K562 (cell line): ENCODE results near the gene GNPTAB. TPM values are rescaled to one million over a fixed set of nuclear protein-coding genes. Genes with fewer than 3 reads are reported as not detected.

Source experiments
- ATAC-seq: fragments of 200-7000 bp; cut with Tn5 transposase; 3 replicates; pipeline ENCODE4 v1.9.1; 2020; ENCODE audit warnings: moderate library complexity
- BruUV-seq: library from RNA; stranded (reverse); fragments of 400-500 nt; replicated peaks from 2 replicates; lab custom pipeline; 2021; lab: Mats Ljungman, UMichigan
- CTCF ChIA-PET: fragments of 300-600 bp; formaldehyde crosslinking; extraction: SDS; loops from one replicate; lab custom pipeline; 2021; ENCODE audit warnings: low intra/inter-chr PET ratio; lab: Yijun Ruan, JAX
- POLR2A ChIA-PET: fragments of 300-600, 350-650 bp; sonication (Branson Sonifier 250); formaldehyde crosslinking; extraction: SDS; loops from one replicate; lab custom pipeline; 2021; ENCODE audit warnings: antibody characterized with exemption, inconsistent platforms; lab: Yijun Ruan, JAX
- DNase-seq, 4 experiments: peaks; one replicate each; pipeline versions ENCODE4 v3.0.0 to v3.0.0-alpha.2; 2011 to 2018; ENCODE audit warnings: low spot score in 3 of 4, mixed read lengths in 3 of 4; ENCODE audit errors: extremely low read depth in 1 of 4
- FAIRE-seq: peaks from 2 replicates; lab custom pipeline; 2011; peaks lifted over from hg19 to GRCh38; lab: Jason Lieb, UNC
- H2AFZ ChIP-seq: 2 replicates; pipeline ENCODE4 v1.6.0; 2011; ENCODE audit warnings: low read depth, low read length, control low read depth, inconsistent platforms
- H3K27ac ChIP-seq: fragments of 200-600 bp; 3 replicates; pipeline ENCODE4 v1.8.0; 2011; ENCODE audit warnings: low read depth, mild to moderate bottlenecking, control low read depth, inconsistent platforms, low read length, moderate library complexity, mixed read lengths; ENCODE audit errors: extremely low read depth
- H3K27me3 ChIP-seq, 2 experiments: fragments of 300-600 bp in 1 of 2; 2 replicates in 1 of 2; 3 replicates in 1 of 2; pipeline versions ENCODE4 v1.6.0 to v1.8.0; 2011; ENCODE audit warnings: inconsistent platforms in 2 of 2, low read length in 2 of 2, mild to moderate bottlenecking in 1 of 2, mixed read lengths in 1 of 2, moderate library complexity in 1 of 2; ENCODE audit not compliant: control insufficient read depth in 2 of 2, insufficient read depth in 2 of 2
- H3K36me3 ChIP-seq: fragments of 300-600 bp; 3 replicates; pipeline ENCODE4 v1.8.0; 2011; ENCODE audit warnings: mild to moderate bottlenecking, low read length, inconsistent platforms; ENCODE audit not compliant: control insufficient read depth, insufficient read depth
- H3K4me1 ChIP-seq, 2 experiments: fragments of 200-600 bp in 1 of 2; replicated peaks in 1 of 2; 2 replicates in 1 of 2; 3 replicates in 1 of 2; pipeline versions ENCODE4 v1.5.1 to v1.8.0; 2011; ENCODE audit warnings: inconsistent platforms in 2 of 2, low read length in 2 of 2, mild to moderate bottlenecking in 1 of 2, mixed read lengths in 1 of 2, moderate library complexity in 1 of 2; ENCODE audit not compliant: control insufficient read depth in 2 of 2, insufficient read depth in 2 of 2
- H3K4me2 ChIP-seq: 2 replicates; pipeline ENCODE4 v1.6.1; 2011; ENCODE audit warnings: low read length, control low read depth, inconsistent platforms, mixed read lengths; ENCODE audit not compliant: insufficient read depth
- H3K4me3 ChIP-seq: fragments of 200-600 bp; sonication (generic), shearing (Covaris generic); 2 replicates; pipeline ENCODE4 v1.5.1; 2016; ENCODE audit warnings: control low read depth, inconsistent platforms
- H3K79me2 ChIP-seq: fragments of 200-600 bp; 3 replicates; pipeline ENCODE4 v1.8.0; 2011; ENCODE audit warnings: low read length, inconsistent platforms; ENCODE audit not compliant: control insufficient read depth, insufficient read depth
- H3K9ac ChIP-seq, 2 experiments: 2 replicates each; pipeline versions ENCODE4 v1.6.0 to v1.6.1; 2011; ENCODE audit warnings: low read depth in 2 of 2, low read length in 2 of 2, control low read depth in 1 of 2, inconsistent platforms in 1 of 2, mild to moderate bottlenecking in 1 of 2, mixed read lengths in 1 of 2; ENCODE audit not compliant: insufficient read depth in 1 of 2
- H3K9me1 ChIP-seq: one replicate; pipeline ENCODE4 v1.6.0; 2011; ENCODE audit warnings: inconsistent platforms, mild to moderate bottlenecking, low read length, moderate library complexity; ENCODE audit not compliant: control insufficient read depth, insufficient read depth
- H3K9me3 ChIP-seq: replicated peaks from 2 replicates; pipeline ENCODE4 v1.5.1; 2011; ENCODE audit warnings: low read depth, low read length, inconsistent platforms; ENCODE audit not compliant: control insufficient read depth, insufficient read depth
- H4K20me1 ChIP-seq: replicated peaks from 2 replicates; pipeline ENCODE4 v1.6.1; 2011; ENCODE audit warnings: low read length, inconsistent platforms, mixed read lengths; ENCODE audit not compliant: control insufficient read depth, insufficient read depth
- ATF7 ChIP-seq: fragments of 450-650 bp; IDR thresholded peaks from 2 replicates; pipeline ENCODE4 v1.7.1; 2014; ENCODE audit warnings: mild to moderate bottlenecking, moderate library complexity
- TEAD2 ChIP-seq: fragments of 450-650 bp; IDR thresholded peaks from 2 replicates; pipeline ENCODE4 v1.6.1; 2016; ENCODE audit warnings: missing genetic modification characterization, control low read depth, missing compliant biosample characterization
- TRIM24 ChIP-seq, 2 experiments: fragments of 450-650 bp; IDR thresholded peaks; 2 replicates each; pipeline ENCODE4 v1.6.1; 2016
- ZNF146 ChIP-seq: IDR thresholded peaks from one replicate; pipeline ENCODE4 v1.6.1; 2018; ENCODE audit warnings: missing compliant biosample characterization; ENCODE audit not compliant: unreplicated experiment
- ZNF165 ChIP-seq: fragments of 250-450 bp; sonication (Bioruptor Pico); IDR thresholded peaks from 2 replicates; pipeline ENCODE4 v1.4.0; 2020; ENCODE audit warnings: borderline replicate concordance
- ZNF324 ChIP-seq: fragments of 250-450 bp; sonication (Bioruptor Pico); IDR thresholded peaks from 2 replicates; pipeline ENCODE4 v1.4.0; 2020; ENCODE audit warnings: mild to moderate bottlenecking
- ZNF354B ChIP-seq: fragments of 250-450 bp; sonication (Bioruptor Pico); IDR thresholded peaks from 2 replicates; pipeline ENCODE4 v1.4.0; 2020
- WGBS: fragments of 100-300 bp; shearing (Covaris generic); methylation state at CpG from one replicate; pipeline ENCODE4 v1.1.6; 2016; ENCODE audit warnings: low coverage, mixed read lengths; ENCODE audit not compliant: insufficient coverage; ENCODE audit errors: missing lambda C conversion rate; 5-methylcytosine and 5-hydroxymethylcytosine counted together
- in situ Hi-C: fragments of 300-500 bp; cut with MboI; formaldehyde crosslinking; loops from 4 replicates; pipeline ENCODE4 v1.15.0; 2018; ENCODE audit warnings: inconsistent platforms, mixed read lengths
- intact Hi-C: fragments of 100-400 bp; cut with micrococcal nuclease; formaldehyde crosslinking; loops from 2 replicates; pipeline ENCODE4 v1.14.2; 2022
- polyA plus RNA-seq, 8 experiments: library from polyadenylated mRNA; depleted of rRNA in 4 of 8; stranded (reverse) in 5 of 8; unstranded in 3 of 8; fragments of >200 nt; fragmentation: Nextera tagmentation in 2 of 8; fragmentation: Illumina TruSeq in 1 of 8; extraction: Ambion mirVana in 2 of 8; extraction: Trizol in 1 of 8; gene quantifications; 2 replicates each; pipeline versions ENCODE4 v1.2.1 to v1.2.3, GENCODE V29; 2011 to 2014; ENCODE audit warnings: inconsistent platforms in 1 of 8, missing spikeins in 1 of 8
- total RNA-seq, 7 experiments: library from RNA; depleted of rRNA in 6 of 7; stranded (reverse); fragments of >200 nt in 6 of 7; fragmentation: Illumina TruSeq in 2 of 7; extraction: Trizol in 2 of 7; gene quantifications; 2 replicates each; pipeline versions ENCODE4 v1.2.1 to v1.2.3, GENCODE V29; 2011 to 2021; ENCODE audit warnings: low replicate concordance in 1 of 7
- TF ChIP-seq, protein P1 (sequence below), 2 experiments: fragments of 450-650 bp; IDR thresholded peaks; 2 replicates each; pipeline ENCODE4 v1.6.1; 2018; ENCODE audit warnings: mild to moderate bottlenecking in 2 of 2, low read depth in 1 of 2; ENCODE audit not compliant: partially characterized antibody in 2 of 2
- TF ChIP-seq, protein P2 (sequence below): fragments of 450-650 bp; IDR thresholded peaks from 2 replicates; pipeline ENCODE4 v1.6.1; 2017; ENCODE audit warnings: antibody characterized with exemption, mild to moderate bottlenecking
- TF ChIP-seq, protein P3 (sequence below): fragments of 250-450 bp; sonication (Bioruptor Pico); IDR thresholded peaks from 2 replicates; pipeline ENCODE4 v1.5.0; 2021; ENCODE audit warnings: mild to moderate bottlenecking, moderate library complexity

The GNPTAB gene
- total and polyA plus RNA-seq, 9 of the 15 experiments (the other 6 are each of a cell fraction or from before 2014, with no cell fraction given), result 5.9 to 23.2 (median 19.3) TPM

DNA sequence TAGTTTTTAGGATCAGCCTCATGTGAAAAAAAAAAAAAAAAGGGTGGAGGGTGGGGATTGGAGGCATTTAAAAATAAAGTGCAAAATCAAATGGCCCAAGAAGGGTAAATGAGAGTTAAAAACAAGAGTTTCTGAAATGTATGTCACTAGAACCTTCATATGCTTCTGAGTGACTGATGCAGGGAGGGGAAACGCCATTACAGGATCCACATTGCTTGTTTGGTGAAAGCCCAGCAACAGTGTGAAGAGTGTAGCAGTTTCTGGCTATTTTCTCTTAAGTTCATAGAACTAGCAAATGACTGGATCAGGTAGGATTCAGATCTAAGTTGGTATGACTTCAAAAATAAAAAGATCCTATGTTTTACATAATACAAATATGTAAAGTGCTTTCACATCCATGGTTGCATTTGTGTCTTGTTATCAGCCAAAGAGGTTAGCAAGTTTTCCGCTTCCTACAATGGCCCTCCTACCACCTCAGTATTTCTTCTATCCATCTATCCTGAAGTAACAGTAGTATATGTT is 130.4 kb downstream of the GNPTAB start:
- H3K79me2 ChIP-seq, result peaks cover 71% of the 10 kb centered on the region
- H2AFZ ChIP-seq, result no peak overlapping the region
- H3K27ac ChIP-seq, result peak overlapping the region; percentile 52
- H4K20me1 ChIP-seq, result no peaks in the 10 kb centered on the region; the same call in 1 of the 2 replicates
- ChIA-PET POLR2A (interaction anchor here (0.6 to 1.2 kb wide), 4 partner anchors 15 to 421 kb away, joined by 3 to 4 read pairs (median 4); no protein-coding TSS in a partner anchor), CTCF (no interaction called here)
- no peaks in the 10 kb centered on the region for H3K9me3 ChIP-seq
- peak overlapping the region in 1 of 2 experiments; percentile 93; a peak in 2 of 4 replicates for H3K9ac ChIP-seq
- peaks cover 23% of the 10 kb centered on the region; the same call in 2 of the 3 replicates for H3K36me3 ChIP-seq
- H3K4me3 ChIP-seq, result peak overlapping the region; percentile 87
- H3K9me1 ChIP-seq, result no peaks in the 10 kb centered on the region
- no peaks in the 10 kb centered on the region for H3K27me3 ChIP-seq
- intact Hi-C loops, result no loop called here
- H3K4me1 ChIP-seq, result peaks cover 11 to 33% of the 10 kb centered on the region in 2 experiments
- WGBS, result 15% methylated on average over 2 of the region's 2 CpGs
- in situ Hi-C loops, result no loop called here
- FAIRE-seq (peak; percentile 26), ATAC-seq (no peak), DNase-seq (peak in 2 of 4 experiments; percentile 32 to 42)
- H3K4me2 ChIP-seq, result peak overlapping the region; percentile 93
- no TSS peak for BruUV-seq
- no peak for TF ChIP-seq ZNF146 (CRISPR knock-in tag)
- TF ChIP-seq ZNF354B (CRISPR knock-in tag), result no peak
- TF ChIP-seq, protein P1, sequence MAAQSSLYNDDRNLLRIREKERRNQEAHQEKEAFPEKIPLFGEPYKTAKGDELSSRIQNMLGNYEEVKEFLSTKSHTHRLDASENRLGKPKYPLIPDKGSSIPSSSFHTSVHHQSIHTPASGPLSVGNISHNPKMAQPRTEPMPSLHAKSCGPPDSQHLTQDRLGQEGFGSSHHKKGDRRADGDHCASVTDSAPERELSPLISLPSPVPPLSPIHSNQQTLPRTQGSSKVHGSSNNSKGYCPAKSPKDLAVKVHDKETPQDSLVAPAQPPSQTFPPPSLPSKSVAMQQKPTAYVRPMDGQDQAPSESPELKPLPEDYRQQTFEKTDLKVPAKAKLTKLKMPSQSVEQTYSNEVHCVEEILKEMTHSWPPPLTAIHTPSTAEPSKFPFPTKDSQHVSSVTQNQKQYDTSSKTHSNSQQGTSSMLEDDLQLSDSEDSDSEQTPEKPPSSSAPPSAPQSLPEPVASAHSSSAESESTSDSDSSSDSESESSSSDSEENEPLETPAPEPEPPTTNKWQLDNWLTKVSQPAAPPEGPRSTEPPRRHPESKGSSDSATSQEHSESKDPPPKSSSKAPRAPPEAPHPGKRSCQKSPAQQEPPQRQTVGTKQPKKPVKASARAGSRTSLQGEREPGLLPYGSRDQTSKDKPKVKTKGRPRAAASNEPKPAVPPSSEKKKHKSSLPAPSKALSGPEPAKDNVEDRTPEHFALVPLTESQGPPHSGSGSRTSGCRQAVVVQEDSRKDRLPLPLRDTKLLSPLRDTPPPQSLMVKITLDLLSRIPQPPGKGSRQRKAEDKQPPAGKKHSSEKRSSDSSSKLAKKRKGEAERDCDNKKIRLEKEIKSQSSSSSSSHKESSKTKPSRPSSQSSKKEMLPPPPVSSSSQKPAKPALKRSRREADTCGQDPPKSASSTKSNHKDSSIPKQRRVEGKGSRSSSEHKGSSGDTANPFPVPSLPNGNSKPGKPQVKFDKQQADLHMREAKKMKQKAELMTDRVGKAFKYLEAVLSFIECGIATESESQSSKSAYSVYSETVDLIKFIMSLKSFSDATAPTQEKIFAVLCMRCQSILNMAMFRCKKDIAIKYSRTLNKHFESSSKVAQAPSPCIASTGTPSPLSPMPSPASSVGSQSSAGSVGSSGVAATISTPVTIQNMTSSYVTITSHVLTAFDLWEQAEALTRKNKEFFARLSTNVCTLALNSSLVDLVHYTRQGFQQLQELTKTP (IDR thresholded peaks at IDR 0.05; ENCODE audit: low read depth in 1 of 2, partially characterized antibody in 2 of 2), result no peak
- no peak for TF ChIP-seq TRIM24 (IDR thresholded peaks at IDR 0.05)
- TF ChIP-seq ZNF165 (CRISPR knock-in tag), result no peak
- TF ChIP-seq ZNF324 (CRISPR knock-in tag), result no peak
- TF ChIP-seq, protein P2, sequence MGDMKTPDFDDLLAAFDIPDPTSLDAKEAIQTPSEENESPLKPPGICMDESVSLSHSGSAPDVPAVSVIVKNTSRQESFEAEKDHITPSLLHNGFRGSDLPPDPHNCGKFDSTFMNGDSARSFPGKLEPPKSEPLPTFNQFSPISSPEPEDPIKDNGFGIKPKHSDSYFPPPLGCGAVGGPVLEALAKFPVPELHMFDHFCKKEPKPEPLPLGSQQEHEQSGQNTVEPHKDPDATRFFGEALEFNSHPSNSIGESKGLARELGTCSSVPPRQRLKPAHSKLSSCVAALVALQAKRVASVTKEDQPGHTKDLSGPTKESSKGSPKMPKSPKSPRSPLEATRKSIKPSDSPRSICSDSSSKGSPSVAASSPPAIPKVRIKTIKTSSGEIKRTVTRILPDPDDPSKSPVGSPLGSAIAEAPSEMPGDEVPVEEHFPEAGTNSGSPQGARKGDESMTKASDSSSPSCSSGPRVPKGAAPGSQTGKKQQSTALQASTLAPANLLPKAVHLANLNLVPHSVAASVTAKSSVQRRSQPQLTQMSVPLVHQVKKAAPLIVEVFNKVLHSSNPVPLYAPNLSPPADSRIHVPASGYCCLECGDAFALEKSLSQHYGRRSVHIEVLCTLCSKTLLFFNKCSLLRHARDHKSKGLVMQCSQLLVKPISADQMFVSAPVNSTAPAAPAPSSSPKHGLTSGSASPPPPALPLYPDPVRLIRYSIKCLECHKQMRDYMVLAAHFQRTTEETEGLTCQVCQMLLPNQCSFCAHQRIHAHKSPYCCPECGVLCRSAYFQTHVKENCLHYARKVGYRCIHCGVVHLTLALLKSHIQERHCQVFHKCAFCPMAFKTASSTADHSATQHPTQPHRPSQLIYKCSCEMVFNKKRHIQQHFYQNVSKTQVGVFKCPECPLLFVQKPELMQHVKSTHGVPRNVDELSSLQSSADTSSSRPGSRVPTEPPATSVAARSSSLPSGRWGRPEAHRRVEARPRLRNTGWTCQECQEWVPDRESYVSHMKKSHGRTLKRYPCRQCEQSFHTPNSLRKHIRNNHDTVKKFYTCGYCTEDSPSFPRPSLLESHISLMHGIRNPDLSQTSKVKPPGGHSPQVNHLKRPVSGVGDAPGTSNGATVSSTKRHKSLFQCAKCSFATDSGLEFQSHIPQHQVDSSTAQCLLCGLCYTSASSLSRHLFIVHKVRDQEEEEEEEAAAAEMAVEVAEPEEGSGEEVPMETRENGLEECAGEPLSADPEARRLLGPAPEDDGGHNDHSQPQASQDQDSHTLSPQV, result 0 out of 2 replicates have a peak, but pooled peaks have one; percentile 35
- TF ChIP-seq, protein P3, sequence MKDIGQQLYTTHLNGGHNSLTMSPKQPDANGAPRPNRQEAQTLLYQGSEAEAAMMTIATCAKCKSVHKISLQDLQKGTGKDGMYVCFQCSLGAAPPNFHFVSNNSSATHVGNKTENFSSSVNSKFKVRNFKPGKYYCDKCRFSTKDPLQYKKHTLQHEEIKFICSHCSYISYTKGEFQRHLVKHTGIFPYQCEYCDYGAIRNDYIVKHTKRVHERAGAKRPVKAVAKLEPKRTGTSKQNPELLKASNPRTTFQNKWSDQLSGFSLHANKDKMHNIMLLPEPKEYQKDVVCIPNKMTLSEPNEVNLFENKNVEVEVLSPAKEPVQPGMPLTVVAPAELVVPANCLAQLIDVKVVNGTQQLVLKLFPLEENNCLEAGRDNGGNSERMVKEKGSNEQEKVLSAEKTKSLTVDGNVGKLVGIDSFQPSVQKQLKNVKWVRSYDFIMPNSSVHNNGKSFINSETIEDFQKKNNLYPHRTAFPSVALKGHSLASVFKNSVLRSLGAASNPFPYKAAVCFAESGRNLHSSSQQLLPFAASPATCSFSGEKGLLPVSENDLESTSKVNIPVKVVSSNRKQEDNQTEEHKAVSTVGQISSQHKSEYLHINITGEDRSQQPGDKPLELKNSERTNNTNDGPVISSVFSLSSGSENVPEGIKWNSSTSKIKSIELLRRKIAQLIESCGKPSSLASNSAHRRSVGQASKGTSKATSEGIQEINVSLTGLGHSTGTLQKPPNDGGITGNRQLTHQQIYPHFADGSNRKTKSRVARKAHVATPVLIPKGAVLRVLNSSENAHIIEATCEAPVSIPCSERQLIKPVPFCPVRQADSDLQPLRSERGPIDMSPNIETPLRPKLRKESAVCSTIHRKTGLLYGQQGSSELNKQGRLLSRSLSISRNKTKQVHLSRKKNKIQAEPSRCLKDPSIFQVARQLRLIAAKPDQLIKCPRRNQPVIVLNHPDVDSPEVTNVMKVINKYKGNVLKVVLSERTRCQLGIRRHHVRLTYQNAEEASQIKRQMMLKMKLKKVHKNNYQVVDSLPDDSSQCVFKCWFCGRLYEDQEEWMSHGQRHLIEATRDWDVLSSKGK (CRISPR knock-in tag), result no peak
- no peak for TF ChIP-seq ATF7
- no peak for TF ChIP-seq TEAD2 (tag)
